Gastroesophageal sphincter (tissue), 4 donors: ENCODE measurements around the gene PDE3A. TPM values are rescaled to one million over a fixed set of nuclear protein-coding genes. Genes with fewer than 3 reads are reported as not detected.

Experiments
- ATAC-seq: fragments of 150-250 bp; one replicate; pipeline ENCODE4 v1.9.1; 2016; ENCODE audit warnings: mild to moderate bottlenecking, moderate library complexity
- H3K27ac ChIP-seq, 4 donors: fragments of 200-600 bp; sonication (generic) in 3 of 4; 1 replicate in 3 of 4; 2 replicates in 1 of 4; pipeline ENCODE4 v1.5.1; 2016 to 2019
- H3K27me3 ChIP-seq: fragments of 200-600 bp; sonication (generic); one replicate; pipeline ENCODE4 v1.5.1; 2019
- H3K36me3 ChIP-seq, 2 donors: fragments of 200-600 bp; sonication (generic); one replicate each; pipeline ENCODE4 v1.5.1; 2019; ENCODE audit warnings: control low read depth in 1 of 2
- H3K4me1 ChIP-seq, 3 donors: fragments of 200-600 bp; sonication (generic); 1 replicate in 2 of 3; 2 replicates in 1 of 3; pipeline ENCODE4 v1.5.1; 2016 to 2019; ENCODE audit warnings: control low read depth in 2 of 3
- H3K4me3 ChIP-seq, 2 donors: fragments of 200-600 bp; sonication (generic); one replicate each; pipeline ENCODE4 v1.5.1; 2019; ENCODE audit warnings: mild to moderate bottlenecking in 1 of 2, moderate library complexity in 1 of 2
- H3K9me3 ChIP-seq, 3 donors: fragments of 200-600 bp; sonication (generic); one replicate each; pipeline ENCODE4 v1.5.1; 2017 to 2019; ENCODE audit warnings: control low read depth in 2 of 3
- CTCF ChIP-seq, 4 experiments: fragments of 200-600 bp in 2 of 4; fragments of 450-650 bp in 2 of 4; sonication (generic) in 1 of 4; IDR thresholded peaks; one replicate each; pipeline ENCODE4 v1.5.1; 2017 to 2019; ENCODE audit warnings: antibody characterized with exemption in 4 of 4, mild to moderate bottlenecking in 2 of 4, moderate library complexity in 2 of 4
- EP300 ChIP-seq: sonication (generic); formaldehyde crosslinking; IDR thresholded peaks from one replicate; pipeline ENCODE4 v1.6.1; 2017; ENCODE audit warnings: antibody characterized with exemption, mild to moderate bottlenecking
- POLR2A ChIP-seq, 2 donors: fragments of 450-650 bp; IDR thresholded peaks; one replicate each; pipeline ENCODE4 v1.6.1; 2017; ENCODE audit warnings: antibody characterized with exemption in 2 of 2, mild to moderate bottlenecking in 2 of 2, moderate library complexity in 1 of 2
- POLR2AphosphoS5 ChIP-seq: sonication (generic); formaldehyde crosslinking; IDR thresholded peaks from one replicate; pipeline ENCODE4 v1.6.1; 2017; ENCODE audit warnings: antibody characterized with exemption
- WGBS, 2 donors: methylation state at CpG; one replicate each; pipeline ENCODE4 v1.1.5; 2018; ENCODE audit warnings: low coverage in 1 of 2; 5-methylcytosine and 5-hydroxymethylcytosine counted together
- total RNA-seq, 4 donors: library from RNA; depleted of rRNA; stranded (reverse); fragments of >200 nt; gene quantifications; one replicate each; pipeline ENCODE4 v1.1.0, GENCODE V29; 2016

Gene PDE3A
- total RNA-seq, 4 donors from 2014 or later = 104 to 194 (median 139) TPM

GRCh38 chr12:20508359-20508758 is 140.0 kb downstream of the PDE3A start:
- ATAC-seq = no peak
- no peaks in the 10 kb centered on the region for H3K27me3 ChIP-seq
- H3K4me3 ChIP-seq = no peak overlapping the region
- H3K36me3 ChIP-seq = no peaks in the 10 kb centered on the region
- TF ChIP-seq POLR2A (IDR thresholded peaks at IDR 0.05) (no peak), CTCF (IDR thresholded peaks at IDR 0.05) (no peak), POLR2AphosphoS5 (no peak), EP300 (no peak)
- no peak overlapping the region for H3K27ac ChIP-seq
- no peaks in the 10 kb centered on the region for H3K9me3 ChIP-seq
- peaks cover 0 to 37% (median 2%) of the 10 kb centered on the region in 3 donors for H3K4me1 ChIP-seq
- 88 to 94% methylated on average over 4 of the region's 4 CpGs for WGBS, 2 donors

GRCh38 chr12:20508962-20509361 is 140.6 kb downstream of the PDE3A start:
- no peaks in the 10 kb centered on the region for H3K36me3 ChIP-seq
- TF ChIP-seq POLR2A (IDR thresholded peaks at IDR 0.05) (no peak), CTCF (IDR thresholded peaks at IDR 0.05) (no peak), POLR2AphosphoS5 (no peak), EP300 (no peak)
- peaks cover 0 to 37% (median 2%) of the 10 kb centered on the region in 3 donors for H3K4me1 ChIP-seq
- 90 to 93% methylated on average over 5 of the region's 5 CpGs for WGBS, 2 donors
- H3K9me3 ChIP-seq = no peaks in the 10 kb centered on the region
- no peak overlapping the region for H3K4me3 ChIP-seq
- no peaks in the 10 kb centered on the region for H3K27me3 ChIP-seq
- no peak overlapping the region for H3K27ac ChIP-seq
- ATAC-seq = no peak

- WGBS, 2 donors = 100% methylated on average over 1 of the region's 1 CpG
- Histone ChIP-seq H3K4me1 (peaks cover 0 to 29% (median 2%) of the 10 kb centered on the region in 3 donors), H3K9me3 (no peaks in the 10 kb centered on the region), H3K27me3 (no peaks in the 10 kb centered on the region), H3K4me3 (no peak overlapping the region), H3K36me3 (no peaks in the 10 kb centered on the region), H3K27ac (no peak overlapping the region)
- no peak for ATAC-seq
- TF ChIP-seq POLR2AphosphoS5 (no peak), POLR2A (IDR thresholded peaks at IDR 0.05) (no peak), CTCF (IDR thresholded peaks at IDR 0.05) (no peak), EP300 (no peak)
Observed at GRCh38 chr12:20510811-20511210, 142.5 kb downstream of the PDE3A start.

- TF ChIP-seq POLR2AphosphoS5 = no peak
- no peak for TF ChIP-seq POLR2A (IDR thresholded peaks at IDR 0.05)
- no peak for TF ChIP-seq EP300
- no peak for TF ChIP-seq CTCF (IDR thresholded peaks at IDR 0.05)
- H3K27me3 ChIP-seq = no peaks in the 10 kb centered on the region
- no peak overlapping the region for H3K27ac ChIP-seq
- no peak for ATAC-seq
- no peaks in the 10 kb centered on the region for H3K9me3 ChIP-seq
- no peak overlapping the region for H3K4me3 ChIP-seq
- H3K4me1 ChIP-seq = peaks cover 0 to 34% (median 5%) of the 10 kb centered on the region in 3 donors
- WGBS, 2 donors = 65 to 67% methylated on average over 3 of the region's 3 CpGs
- no peaks in the 10 kb centered on the region for H3K36me3 ChIP-seq
Observed at GRCh38 chr12:20513189-20513588, 144.9 kb downstream of the PDE3A start.

- peaks cover 0 to 43% (median 2%) of the 10 kb centered on the region in 3 donors for H3K4me1 ChIP-seq
- H3K27ac ChIP-seq = no peak overlapping the region
- H3K27me3 ChIP-seq = no peaks in the 10 kb centered on the region
- H3K9me3 ChIP-seq = no peaks in the 10 kb centered on the region
- ATAC-seq = no peak
- H3K36me3 ChIP-seq = no peaks in the 10 kb centered on the region
- no peak overlapping the region for H3K4me3 ChIP-seq
- TF ChIP-seq EP300 = no peak
- TF ChIP-seq CTCF (IDR thresholded peaks at IDR 0.05) = no peak
- no peak for TF ChIP-seq POLR2A (IDR thresholded peaks at IDR 0.05)
- TF ChIP-seq POLR2AphosphoS5 = no peak
Observed at GRCh38 chr12:20514598-20514997, 146.3 kb downstream of the PDE3A start.
